ENCODE results near the gene LCT. TPM values are rescaled to one million over a fixed set of nuclear protein-coding genes. Genes with fewer than 3 reads are reported as not detected.

LCT gene
- total and polyA plus RNA-seq, 9 of the 15 experiments (the other 6 are each of a cell fraction or from before 2014, with no cell fraction given): 0.01 to 0.04 (median 0.03) TPM; not detected in 4

DNA sequence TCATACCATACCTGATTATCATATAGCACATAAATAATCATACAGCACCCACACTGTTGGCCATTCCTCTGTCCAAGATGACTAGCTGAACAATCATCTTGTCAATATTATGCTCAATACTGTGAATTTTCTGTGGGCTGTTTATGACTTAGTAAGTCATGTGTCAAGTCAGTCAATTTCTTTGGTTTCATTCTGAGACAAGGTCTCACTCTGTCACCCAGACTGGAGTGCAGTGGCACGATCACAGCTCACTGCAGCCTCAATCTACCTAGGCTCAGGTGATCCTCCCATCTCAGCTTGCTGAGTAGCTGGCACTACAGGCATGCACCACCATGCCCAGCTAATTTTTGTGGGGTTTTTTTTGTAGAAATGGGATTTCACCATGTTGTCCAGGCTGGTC is 33.6 kb upstream of the LCT start:
- ATAC-seq (no peak), FAIRE-seq (no peak), DNase-seq (ENCODE audit: extremely low read depth in 1 of 4, low spot score in 3 of 4) (no peak)
- H3K27me3 ChIP-seq (ENCODE audit: control insufficient read depth in 2 of 2, insufficient read depth in 2 of 2, low read length in 2 of 2): no peaks in the 10 kb centered on the region
- H3K36me3 ChIP-seq (ENCODE audit: control insufficient read depth, insufficient read depth, low read length): peaks cover 89% of the 10 kb centered on the region
- no peak overlapping the region for H3K4me2 ChIP-seq (ENCODE audit: insufficient read depth, low read length)
- POLR2A ChIA-PET: interaction anchor here (0.6 to 1.2 kb wide), 2 partner anchors 11 to 90 kb away, joined by 3 read pairs; no protein-coding TSS in a partner anchor
- no peaks in the 10 kb centered on the region for H3K9me3 ChIP-seq (replicated peaks; ENCODE audit: control insufficient read depth, insufficient read depth, low read depth, low read length)
- no peak overlapping the region for H3K4me3 ChIP-seq
- 90% methylated on average over 1 of the region's 1 CpG for WGBS (ENCODE audit: insufficient coverage, low coverage, missing lambda C conversion rate)
- in situ Hi-C loops (cut with MboI) (no loop called here), intact Hi-C loops (cut with micrococcal nuclease) (no loop called here)
- no peak overlapping the region for H2AFZ ChIP-seq (ENCODE audit: low read depth, low read length)
- peaks cover 2 to 12% of the 10 kb centered on the region in 2 experiments; a peak in 4 of 5 replicates for H3K4me1 ChIP-seq (replicated peaks in 1 of 2; ENCODE audit: control insufficient read depth in 2 of 2, insufficient read depth in 2 of 2, low read length in 2 of 2)
- H3K27ac ChIP-seq (ENCODE audit: extremely low read depth, low read depth, low read length): no peak overlapping the region
- BruUV-seq (replicated peaks): no TSS peak
- no peak overlapping the region for H3K9ac ChIP-seq (ENCODE audit: insufficient read depth in 1 of 2, low read depth in 2 of 2, low read length in 2 of 2)
- peaks cover 47% of the 10 kb centered on the region for H3K79me2 ChIP-seq (ENCODE audit: control insufficient read depth, insufficient read depth, low read length)
- peaks cover 3% of the 10 kb centered on the region for H3K9me1 ChIP-seq (ENCODE audit: control insufficient read depth, insufficient read depth, low read length)
- 0 out of 2 replicates have a peak, but pooled peaks cover 5% of the 10 kb centered on the region for H4K20me1 ChIP-seq (replicated peaks; ENCODE audit: control insufficient read depth, insufficient read depth, low read length)
- TF ChIP-seq ZNF75A (CRISPR knock-in tag; IDR thresholded peaks at IDR 0.05): no peak
- no peak for TF ChIP-seq JUND (IDR thresholded peaks at IDR 0.05; ENCODE audit: borderline replicate concordance, low read depth, low read length)
- TF ChIP-seq JUND (tag; IDR thresholded peaks at IDR 0.05; ENCODE audit: borderline replicate concordance, low read depth, low read length): no peak
- no peak for TF ChIP-seq CHD1 (IDR thresholded peaks at IDR 0.05; ENCODE audit: low read length)
- TF ChIP-seq, protein P1, sequence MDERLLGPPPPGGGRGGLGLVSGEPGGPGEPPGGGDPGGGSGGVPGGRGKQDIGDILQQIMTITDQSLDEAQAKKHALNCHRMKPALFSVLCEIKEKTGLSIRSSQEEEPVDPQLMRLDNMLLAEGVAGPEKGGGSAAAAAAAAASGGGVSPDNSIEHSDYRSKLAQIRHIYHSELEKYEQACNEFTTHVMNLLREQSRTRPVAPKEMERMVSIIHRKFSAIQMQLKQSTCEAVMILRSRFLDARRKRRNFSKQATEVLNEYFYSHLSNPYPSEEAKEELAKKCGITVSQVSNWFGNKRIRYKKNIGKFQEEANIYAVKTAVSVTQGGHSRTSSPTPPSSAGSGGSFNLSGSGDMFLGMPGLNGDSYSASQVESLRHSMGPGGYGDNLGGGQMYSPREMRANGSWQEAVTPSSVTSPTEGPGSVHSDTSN (CRISPR knock-in tag; IDR thresholded peaks at IDR 0.05; ENCODE audit: low read depth): no peak
- TF ChIP-seq, protein P1 (tag; conservative IDR thresholded peaks at IDR 0.05; ENCODE audit: low read depth): no peak
- TF ChIP-seq POLR2A (conservative IDR thresholded peaks at IDR 0.05): 0 out of 2 replicates have a peak, but pooled peaks have one; percentile 16
- TF ChIP-seq TOE1 (IDR thresholded peaks at IDR 0.05; ENCODE audit: borderline replicate concordance): no peak
- no peak for TF ChIP-seq TOE1 (CRISPR knock-in tag; IDR thresholded peaks at IDR 0.05; ENCODE audit: borderline replicate concordance, low read depth)
- no peak for TF ChIP-seq BCL6 (CRISPR knock-in tag; IDR thresholded peaks at IDR 0.05)
- CTCF ChIA-PET (ENCODE audit: low intra/inter-chr PET ratio): no interaction called here

Measured in K562 (cell line).